Erythroblast (primary cell): ENCODE data around the gene RAB31.

ENCODE experiments used
- DNase-seq, 2 experiments: peaks; one replicate each; lab custom pipeline; 2025; lab: John Stamatoyannopoulos, UW
- GATA1 ChIP-seq: IDR thresholded peaks from 2 replicates; pipeline ENCODE4 v1.6.1; 2011; ENCODE audit warnings: low read depth, mild to moderate bottlenecking, control low read depth, low read length, moderate library complexity
- POLR2A ChIP-seq: IDR thresholded peaks from 2 replicates; pipeline ENCODE4 v1.6.1; 2011; ENCODE audit warnings: mild to moderate bottlenecking, low read length

RAB31 gene

GRCh38 chr18:9726175-9726574 lies 18.1 kb downstream of the RAB31 start:
- DNase-seq, result no peak
- no peak for TF ChIP-seq GATA1
- TF ChIP-seq POLR2A, result no peak

- TF ChIP-seq GATA1 (no peak), POLR2A (no peak)
- no peak for DNase-seq
Measured at GRCh38 chr18:9726936-9727335, 18.8 kb downstream of the RAB31 start.

- TF ChIP-seq POLR2A, result no peak
- DNase-seq, result no peak
Measured at GRCh38 chr18:9730786-9731185, 22.7 kb downstream of the RAB31 start.

GRCh38 chr18:9731380-9731779 lies 23.3 kb downstream of the RAB31 start:
- DNase-seq, result no peak
- no peak for TF ChIP-seq POLR2A
- no peak for TF ChIP-seq GATA1

- TF ChIP-seq POLR2A, result no peak
- no peak for TF ChIP-seq GATA1
- DNase-seq, result no peak
Measured at GRCh38 chr18:9732031-9732430, 23.9 kb downstream of the RAB31 start.

GRCh38 chr18:9734189-9734588 lies 26.1 kb downstream of the RAB31 start:
- no peak for DNase-seq
- TF ChIP-seq GATA1, result no peak
- TF ChIP-seq POLR2A, result no peak

- TF ChIP-seq POLR2A (no peak), GATA1 (no peak)
- no peak for DNase-seq
Measured at GRCh38 chr18:9735238-9735637, 27.1 kb downstream of the RAB31 start.

- no peak for TF ChIP-seq GATA1
- TF ChIP-seq POLR2A, result no peak
- no peak for DNase-seq
Measured at GRCh38 chr18:9735879-9736278, 27.8 kb downstream of the RAB31 start.

GRCh38 chr18:9736286-9736835 lies 28.3 kb downstream of the RAB31 start:
- TF ChIP-seq GATA1 (no peak), POLR2A (no peak)
- DNase-seq, result no peak

GRCh38 chr18:9737006-9737405 lies 28.9 kb downstream of the RAB31 start:
- TF ChIP-seq POLR2A (no peak), GATA1 (no peak)
- DNase-seq, result no peak

GRCh38 chr18:9737472-9738121 lies 29.5 kb downstream of the RAB31 start:
- peak; percentile 37 to 52 for DNase-seq
- TF ChIP-seq GATA1, result no peak

GRCh38 chr18:9738266-9738969 lies 30.3 kb downstream of the RAB31 start:
- TF ChIP-seq POLR2A (no peak), GATA1 (no peak)

GRCh38 chr18:9739516-9739915 lies 31.4 kb downstream of the RAB31 start:
- DNase-seq, result no peak

More at GRCh38 chr18:9738266-9738969, 30.3 kb downstream of the RAB31 start:
- no peak for DNase-seq

GRCh38 chr18:9740071-9740470 lies 32.0 kb downstream of the RAB31 start:
- no peak for TF ChIP-seq POLR2A
- TF ChIP-seq GATA1, result no peak

More at GRCh38 chr18:9739516-9739915, 31.4 kb downstream of the RAB31 start:
- TF ChIP-seq GATA1 (no peak), POLR2A (no peak)

GRCh38 chr18:9741406-9741792 lies 33.3 kb downstream of the RAB31 start:
- DNase-seq, result no peak
- TF ChIP-seq POLR2A (no peak), GATA1 (no peak)

More at GRCh38 chr18:9740071-9740470, 32.0 kb downstream of the RAB31 start:
- DNase-seq, result no peak
